Erythroblast (primary cell): ENCODE data around the gene INS.

ENCODE experiments used
- GATA1 ChIP-seq: IDR thresholded peaks from 2 replicates; pipeline ENCODE4 v1.6.1; 2011; ENCODE audit warnings: low read depth, mild to moderate bottlenecking, control low read depth, low read length, moderate library complexity
- POLR2A ChIP-seq: IDR thresholded peaks from 2 replicates; pipeline ENCODE4 v1.6.1; 2011; ENCODE audit warnings: mild to moderate bottlenecking, low read length

DNA sequence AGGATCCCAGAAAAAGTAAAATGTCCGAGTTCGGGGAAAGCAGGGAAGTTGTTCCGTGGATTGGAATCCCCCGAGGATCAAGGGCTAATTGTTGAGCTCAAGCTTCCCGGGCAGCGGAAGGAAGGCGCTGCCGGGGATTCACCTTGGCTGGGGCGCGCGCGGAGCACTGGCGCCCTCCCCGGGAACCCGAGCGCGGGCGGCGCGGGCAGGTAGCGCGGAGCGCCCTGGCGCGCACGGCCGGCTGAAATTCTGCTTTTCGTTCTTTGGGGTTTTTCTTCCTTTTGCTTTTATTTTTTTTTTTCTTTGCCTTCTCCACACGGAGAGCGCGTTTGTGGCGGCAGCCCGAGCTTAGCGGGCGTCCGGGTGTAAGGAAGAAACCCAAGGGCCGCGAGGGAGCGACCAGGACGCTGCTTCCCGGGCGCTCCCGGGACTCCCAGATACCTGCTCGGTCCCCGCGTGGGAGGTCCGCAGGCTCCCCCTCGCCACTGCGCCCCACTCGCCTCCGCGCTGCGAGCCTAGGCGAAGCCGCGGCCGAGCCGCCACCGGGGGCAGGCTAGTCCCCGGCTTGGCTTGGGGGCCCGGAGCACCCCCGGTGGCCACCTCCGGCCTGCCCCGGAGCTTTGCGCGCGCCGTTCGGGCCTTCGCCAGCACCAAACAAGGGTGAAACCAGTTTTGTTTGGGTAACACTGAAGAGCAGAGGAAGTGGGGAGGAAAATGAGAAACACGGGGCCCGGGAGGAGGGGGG lies 17.0 kb downstream of the INS start:
- TF ChIP-seq POLR2A (no peak), GATA1 (no peak)
